Natural killer cell (primary cell): ENCODE measurements around the gene HOXA10. TPM values are rescaled to one million over a fixed set of nuclear protein-coding genes. Genes with fewer than 3 reads are reported as not detected.

Experiments
- ATAC-seq, 3 donors: fragments of 150-1000 bp in 2 of 3; fragments of 200-7000 bp in 1 of 3; cut with Tn5 transposase; 1 replicate in 1 of 3; 2 replicates in 2 of 3; pipeline ENCODE4 v1.10.0; 2021; ENCODE audit warnings: mild to moderate bottlenecking in 2 of 3, moderate library complexity in 2 of 3
- DNase-seq, 2 donors: peaks; one replicate each; pipeline versions ENCODE4 v3.0.0 to v3.0.0-alpha.2; 2013 to 2021; ENCODE audit warnings: mixed read lengths in 1 of 2
- H3K27ac ChIP-seq: one replicate; pipeline ENCODE4 v1.5.1; 2013; ENCODE audit warnings: mild to moderate bottlenecking, low read length
- H3K27me3 ChIP-seq: one replicate; pipeline ENCODE4 v1.6.1; 2013; ENCODE audit warnings: low read length; ENCODE audit not compliant: control insufficient read depth, insufficient read depth
- H3K36me3 ChIP-seq: one replicate; pipeline ENCODE4 v1.6.1; 2013; ENCODE audit warnings: low read length; ENCODE audit not compliant: control insufficient read depth, insufficient read depth
- H3K4me1 ChIP-seq: one replicate; pipeline ENCODE4 v1.6.1; 2013; ENCODE audit warnings: low read length; ENCODE audit not compliant: control insufficient read depth, insufficient read depth
- H3K4me3 ChIP-seq: one replicate; pipeline ENCODE4 v1.5.1; 2013; ENCODE audit warnings: low read length
- H3K9me3 ChIP-seq: one replicate; pipeline ENCODE4 v1.6.1; 2013; ENCODE audit warnings: low read length; ENCODE audit not compliant: control insufficient read depth, insufficient read depth
- H3K27ac Mint-ChIP-seq, 2 donors: one replicate each; pipeline ENCODE4 v1.8.0; 2022; ENCODE audit warnings: mild to moderate bottlenecking in 2 of 2, mixed read lengths in 2 of 2, moderate library complexity in 1 of 2
- H3K27me3 Mint-ChIP-seq, 2 donors: one replicate each; pipeline ENCODE4 v1.8.0; 2022; ENCODE audit warnings: low read depth in 2 of 2, mixed read lengths in 2 of 2
- H3K36me3 Mint-ChIP-seq: one replicate; pipeline ENCODE4 v1.8.0; 2022; ENCODE audit warnings: mixed read lengths
- H3K4me1 Mint-ChIP-seq, 2 donors: one replicate each; pipeline ENCODE4 v1.8.0; 2022; ENCODE audit warnings: mixed read lengths in 2 of 2
- H3K4me3 Mint-ChIP-seq: one replicate; pipeline ENCODE4 v1.8.0; 2022; ENCODE audit warnings: mild to moderate bottlenecking, moderate library complexity, mixed read lengths
- H3K9me3 Mint-ChIP-seq, 2 donors: one replicate each; pipeline ENCODE4 v1.8.0; 2022; ENCODE audit warnings: mixed read lengths in 2 of 2
- WGBS: methylation state at CpG from one replicate; pipeline ENCODE4 v1.1.7; 2013; ENCODE audit warnings: missing lambda C conversion rate; ENCODE audit not compliant: insufficient coverage; 5-methylcytosine and 5-hydroxymethylcytosine counted together
- intact Hi-C: fragments of 100-400 bp; cut with micrococcal nuclease; formaldehyde crosslinking; loops from one replicate; pipeline ENCODE4 v1.14.2; 2022
- total RNA-seq, 4 donors: library from RNA; stranded (reverse); fragments of 120-200 nt in 1 of 4; gene quantifications; one replicate each; pipeline versions ENCODE4 v1.2.3 to v1.2.4, GENCODE V29; 2013 to 2022
- TF ChIP-seq, protein P1 (sequence below): fragments of 200-600 bp; IDR thresholded peaks from one replicate; pipeline ENCODE4 v1.8.0; 2022; ENCODE audit warnings: antibody characterized with exemption

HOXA10 gene
- total RNA-seq, 3 donors from 2014 or later (not counting 1 experiment from before 2014, with no cell fraction given): 0.82 to 3.3 (median 2.2) TPM

- intact Hi-C loops: no loop called here
- H3K4me1 ChIP-seq: peaks cover 29% of the 10 kb centered on the region
- Mint-ChIP-seq H3K9me3 (no peaks in the 10 kb centered on the region), H3K36me3 (peaks cover 7% of the 10 kb centered on the region), H3K27ac (no peak overlapping the region), H3K4me1 (peaks cover 10 to 20% of the 10 kb centered on the region in 2 donors), H3K27me3 (peaks cover 50 to 71% of the 10 kb centered on the region in 2 donors), H3K4me3 (peak overlapping the region; percentile 52)
- no peaks in the 10 kb centered on the region for H3K36me3 ChIP-seq
- H3K27ac ChIP-seq: no peak overlapping the region
- peak; percentile 69 to 84 for DNase-seq
- ATAC-seq: peak; percentile 80 to 86 (median 84)
- WGBS: 23% methylated on average over 55 of the region's 56 CpGs
- peaks cover 69% of the 10 kb centered on the region for H3K27me3 ChIP-seq
- TF ChIP-seq, protein P1, sequence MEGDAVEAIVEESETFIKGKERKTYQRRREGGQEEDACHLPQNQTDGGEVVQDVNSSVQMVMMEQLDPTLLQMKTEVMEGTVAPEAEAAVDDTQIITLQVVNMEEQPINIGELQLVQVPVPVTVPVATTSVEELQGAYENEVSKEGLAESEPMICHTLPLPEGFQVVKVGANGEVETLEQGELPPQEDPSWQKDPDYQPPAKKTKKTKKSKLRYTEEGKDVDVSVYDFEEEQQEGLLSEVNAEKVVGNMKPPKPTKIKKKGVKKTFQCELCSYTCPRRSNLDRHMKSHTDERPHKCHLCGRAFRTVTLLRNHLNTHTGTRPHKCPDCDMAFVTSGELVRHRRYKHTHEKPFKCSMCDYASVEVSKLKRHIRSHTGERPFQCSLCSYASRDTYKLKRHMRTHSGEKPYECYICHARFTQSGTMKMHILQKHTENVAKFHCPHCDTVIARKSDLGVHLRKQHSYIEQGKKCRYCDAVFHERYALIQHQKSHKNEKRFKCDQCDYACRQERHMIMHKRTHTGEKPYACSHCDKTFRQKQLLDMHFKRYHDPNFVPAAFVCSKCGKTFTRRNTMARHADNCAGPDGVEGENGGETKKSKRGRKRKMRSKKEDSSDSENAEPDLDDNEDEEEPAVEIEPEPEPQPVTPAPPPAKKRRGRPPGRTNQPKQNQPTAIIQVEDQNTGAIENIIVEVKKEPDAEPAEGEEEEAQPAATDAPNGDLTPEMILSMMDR: peak; percentile 92
- no peaks in the 10 kb centered on the region for H3K9me3 ChIP-seq
- no peak overlapping the region for H3K4me3 ChIP-seq
Measured at GRCh38 chr7:27179503-27180430, 5.6 kb upstream of the HOXA10 start.

- ATAC-seq (no peak), DNase-seq (no peak)
- Mint-ChIP-seq H3K4me3 (no peak overlapping the region), H3K36me3 (peaks cover 7% of the 10 kb centered on the region), H3K9me3 (no peaks in the 10 kb centered on the region), H3K27me3 (peaks cover 47 to 65% of the 10 kb centered on the region in 2 donors), H3K27ac (no peak overlapping the region), H3K4me1 (peaks cover 7 to 16% of the 10 kb centered on the region in 2 donors)
- H3K27ac ChIP-seq: no peak overlapping the region
- intact Hi-C loops: no loop called here
- peaks cover 30% of the 10 kb centered on the region for H3K4me1 ChIP-seq
- no peak overlapping the region for H3K4me3 ChIP-seq
- no peaks in the 10 kb centered on the region for H3K9me3 ChIP-seq
- whole genome bisulfite sequencing: 86% methylated on average over 14 of the region's 14 CpGs
- peaks cover 70% of the 10 kb centered on the region for H3K27me3 ChIP-seq
- TF ChIP-seq, protein P1: no peak
- H3K36me3 ChIP-seq: no peaks in the 10 kb centered on the region
Measured at GRCh38 chr7:27179030-27179429, 4.9 kb upstream of the HOXA10 start.

DNA sequence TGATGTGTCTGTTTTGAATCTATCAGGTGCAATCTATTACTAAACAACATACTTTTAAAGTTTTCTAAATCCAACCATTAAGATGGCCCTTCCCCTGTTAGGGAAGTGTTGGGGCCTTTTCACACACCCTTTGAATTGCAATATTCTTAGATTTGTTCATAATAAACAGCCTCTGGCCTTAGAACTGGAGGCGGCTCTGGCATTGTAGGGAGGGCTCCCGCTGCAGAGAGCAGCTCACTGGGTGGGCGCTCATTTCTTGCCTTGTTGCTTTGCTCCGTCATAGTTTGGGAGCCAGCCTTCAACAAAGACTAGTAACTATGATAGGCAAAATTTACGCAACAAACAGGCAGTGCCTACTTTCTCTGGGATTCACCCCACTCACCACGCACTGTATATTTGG lies 4.2 kb upstream of the HOXA10 start:
- H3K27me3 ChIP-seq: peaks cover 64% of the 10 kb centered on the region
- no peak overlapping the region for H3K4me3 Mint-ChIP-seq
- H3K27me3 Mint-ChIP-seq: peaks cover 47 to 61% of the 10 kb centered on the region in 2 donors
- H3K36me3 ChIP-seq: no peaks in the 10 kb centered on the region
- no peak overlapping the region for H3K27ac ChIP-seq
- peaks cover 7% of the 10 kb centered on the region for H3K36me3 Mint-ChIP-seq
- no peak overlapping the region for H3K27ac Mint-ChIP-seq
- no peaks in the 10 kb centered on the region for H3K9me3 Mint-ChIP-seq
- no peak for DNase-seq
- intact Hi-C loops: no loop called here
- WGBS: 98% methylated on average over 5 of the region's 6 CpGs
- peaks cover 24% of the 10 kb centered on the region for H3K4me1 ChIP-seq
- no peaks in the 10 kb centered on the region for H3K9me3 ChIP-seq
- H3K4me3 ChIP-seq: no peak overlapping the region
- TF ChIP-seq, protein P1: no peak
- ATAC-seq: no peak
- peaks cover 7 to 12% of the 10 kb centered on the region in 2 donors for H3K4me1 Mint-ChIP-seq
